Measurements from ENCODE around the gene TRAF6.

TRAF6 gene

GRCh38 chr11:36456156-36456555 lies 53.9 kb downstream of the TRAF6 start:
- DNase-seq = no peak

- peak; percentile 88 for DNase-seq
Measured at GRCh38 chr11:36455658-36456111, 54.4 kb downstream of the TRAF6 start.

- DNase-seq = peak; percentile 59
Measured at GRCh38 chr11:36454941-36455631, 55.0 kb downstream of the TRAF6 start.

GRCh38 chr11:36454551-36454940 lies 55.5 kb downstream of the TRAF6 start:
- DNase-seq = no peak

GRCh38 chr11:36453678-36454077 lies 56.4 kb downstream of the TRAF6 start:
- DNase-seq = no peak

GRCh38 chr11:36452961-36453360 lies 57.1 kb downstream of the TRAF6 start:
- no peak for DNase-seq

- DNase-seq = peak; percentile 77
Measured at GRCh38 chr11:36452236-36452940, 57.7 kb downstream of the TRAF6 start.

- DNase-seq = no peak
Measured at GRCh38 chr11:36451681-36452080, 58.4 kb downstream of the TRAF6 start.

- DNase-seq = no peak
Measured at GRCh38 chr11:36451045-36451444, 59.0 kb downstream of the TRAF6 start.

GRCh38 chr11:36450110-36450572 lies 59.9 kb downstream of the TRAF6 start:
- no peak for DNase-seq

GRCh38 chr11:36449561-36450096 lies 60.4 kb downstream of the TRAF6 start:
- DNase-seq = no peak

GRCh38 chr11:36447947-36448346 lies 62.1 kb downstream of the TRAF6 start:
- DNase-seq = no peak

GRCh38 chr11:36447514-36447913 lies 62.6 kb downstream of the TRAF6 start:
- no peak for DNase-seq

GRCh38 chr11:36446135-36446534 lies 63.9 kb downstream of the TRAF6 start:
- DNase-seq = no peak

- no peak for DNase-seq
Measured at GRCh38 chr11:36443661-36444060, 66.4 kb downstream of the TRAF6 start.

GRCh38 chr11:36441610-36442208 lies 68.4 kb downstream of the TRAF6 start:
- DNase-seq = no peak

GRCh38 chr11:36438126-36438525 lies 71.9 kb downstream of the TRAF6 start:
- DNase-seq = no peak

- no peak for DNase-seq
Measured at GRCh38 chr11:36437413-36437812, 72.7 kb downstream of the TRAF6 start.

All from left hindlimb (tissue), 1 donor.